HG03095 (cell line): ENCODE data around the gene GABPA.
"Not testable (repeated sequence)": the region's sequence is repeated elsewhere in the genome, so short reads cannot be mapped to it uniquely, and the experiment has no call there.

Experiments
- ATAC-seq: cut with Tn5 transposase; IDR thresholded peaks from one replicate; pipeline ENCODE4 v1.9.1; 2021; ENCODE audit warnings: moderate library complexity; ENCODE audit not compliant: unreplicated experiment

The GABPA gene

GRCh38 chr21:25737421-25737820, 2.6 kb downstream of the GABPA start:
- ATAC-seq = no peak

- ATAC-seq = no peak
Measured at GRCh38 chr21:25742900-25743299, 8.1 kb downstream of the GABPA start.

- no peak for ATAC-seq
Measured at GRCh38 chr21:25744854-25745253, 10.1 kb downstream of the GABPA start.

GRCh38 chr21:25750085-25750484, 15.3 kb downstream of the GABPA start:
- ATAC-seq = no peak

GRCh38 chr21:25752416-25752815, 17.6 kb downstream of the GABPA start:
- no peak for ATAC-seq

- no peak for ATAC-seq
Measured at GRCh38 chr21:25756190-25756932, 21.6 kb downstream of the GABPA start.

GRCh38 chr21:25757531-25757930, 22.8 kb downstream of the GABPA start:
- ATAC-seq = no peak

- no peak for ATAC-seq
Measured at GRCh38 chr21:25759573-25759972, 24.8 kb downstream of the GABPA start.

- ATAC-seq = no peak
Measured at GRCh38 chr21:25760061-25760460, 25.3 kb downstream of the GABPA start.

GRCh38 chr21:25760677-25761076, 25.9 kb downstream of the GABPA start:
- ATAC-seq = no peak

- ATAC-seq = no peak
Measured at GRCh38 chr21:25764065-25764464, 29.3 kb downstream of the GABPA start.

GRCh38 chr21:25767921-25768320, 33.1 kb downstream of the GABPA start:
- no peak for ATAC-seq

GRCh38 chr21:25772686-25773085, 37.9 kb downstream of the GABPA start:
- ATAC-seq = no peak

GRCh38 chr21:25776440-25776839, 41.7 kb downstream of the GABPA start:
- no peak for ATAC-seq

GRCh38 chr21:25778126-25778875, 43.5 kb downstream of the GABPA start:
- not testable (repeated sequence) for ATAC-seq

GRCh38 chr21:25788677-25789076, 53.9 kb downstream of the GABPA start:
- no peak for ATAC-seq

GRCh38 chr21:25790122-25790877, 55.5 kb downstream of the GABPA start:
- ATAC-seq = no peak

GRCh38 chr21:25790878-25791204, 56.1 kb downstream of the GABPA start:
- no peak for ATAC-seq

- no peak for ATAC-seq
Measured at GRCh38 chr21:25791319-25791718, 56.5 kb downstream of the GABPA start.

- ATAC-seq = peak; percentile 100
Measured at GRCh38 chr21:25801217-25802014, 66.6 kb downstream of the GABPA start.

- no peak for ATAC-seq
Measured at GRCh38 chr21:25806060-25806459, 71.3 kb downstream of the GABPA start.
